Measurements from ENCODE around the gene CDC42EP4. TPM values are rescaled to one million over a fixed set of nuclear protein-coding genes. Genes with fewer than 3 reads are reported as not detected.
A peak's percentile ranks its signal among the peaks of the same experiment; 100 is the strongest.

The CDC42EP4 gene
- total RNA-seq, 2 donors from 2014 or later = 38.5 to 49.7 TPM

- DNase-seq = no peak
- Histone ChIP-seq H3K9ac (ENCODE audit: extremely low read depth, low read length, poor library complexity, severe bottlenecking) (no peak overlapping the region), H3K9me3 (ENCODE audit: control insufficient read depth, low read length) (no peaks in the 10 kb centered on the region), H3K27ac (ENCODE audit: low read depth, low read length) (peak overlapping the region; percentile 61), H3K4me3 (ENCODE audit: low read length) (no peak overlapping the region), H3K36me3 (ENCODE audit: control insufficient read depth, insufficient read depth, low read length) (peaks cover 50% of the 10 kb centered on the region), H3K4me1 (ENCODE audit: control insufficient read depth, insufficient read depth, low read length) (peaks cover 27% of the 10 kb centered on the region), H3K27me3 (ENCODE audit: control insufficient read depth, insufficient read depth, low read length, poor library complexity, severe bottlenecking) (no peaks in the 10 kb centered on the region)
- Mint-ChIP-seq H3K36me3 (ENCODE audit: low read depth) (peaks cover 20% of the 10 kb centered on the region), H3K27ac (no peak overlapping the region), H3K4me3 (no peak overlapping the region), H3K9me3 (no peaks in the 10 kb centered on the region), H3K27me3 (ENCODE audit: insufficient read depth) (no peaks in the 10 kb centered on the region), H3K4me1 (peaks cover 41% of the 10 kb centered on the region)
- 89 to 98% methylated on average over 8 to 15 of the region's 15 CpGs for WGBS, 2 experiments (ENCODE audit: insufficient coverage in 1 of 2, insufficient read length in 1 of 2)
- TF ChIP-seq, protein P1, sequence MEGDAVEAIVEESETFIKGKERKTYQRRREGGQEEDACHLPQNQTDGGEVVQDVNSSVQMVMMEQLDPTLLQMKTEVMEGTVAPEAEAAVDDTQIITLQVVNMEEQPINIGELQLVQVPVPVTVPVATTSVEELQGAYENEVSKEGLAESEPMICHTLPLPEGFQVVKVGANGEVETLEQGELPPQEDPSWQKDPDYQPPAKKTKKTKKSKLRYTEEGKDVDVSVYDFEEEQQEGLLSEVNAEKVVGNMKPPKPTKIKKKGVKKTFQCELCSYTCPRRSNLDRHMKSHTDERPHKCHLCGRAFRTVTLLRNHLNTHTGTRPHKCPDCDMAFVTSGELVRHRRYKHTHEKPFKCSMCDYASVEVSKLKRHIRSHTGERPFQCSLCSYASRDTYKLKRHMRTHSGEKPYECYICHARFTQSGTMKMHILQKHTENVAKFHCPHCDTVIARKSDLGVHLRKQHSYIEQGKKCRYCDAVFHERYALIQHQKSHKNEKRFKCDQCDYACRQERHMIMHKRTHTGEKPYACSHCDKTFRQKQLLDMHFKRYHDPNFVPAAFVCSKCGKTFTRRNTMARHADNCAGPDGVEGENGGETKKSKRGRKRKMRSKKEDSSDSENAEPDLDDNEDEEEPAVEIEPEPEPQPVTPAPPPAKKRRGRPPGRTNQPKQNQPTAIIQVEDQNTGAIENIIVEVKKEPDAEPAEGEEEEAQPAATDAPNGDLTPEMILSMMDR (conservative IDR thresholded peaks at IDR 0.05) = no peak
Measured at GRCh38 chr17:73285603-73285908, 26.2 kb downstream of the CDC42EP4 start.

DNA sequence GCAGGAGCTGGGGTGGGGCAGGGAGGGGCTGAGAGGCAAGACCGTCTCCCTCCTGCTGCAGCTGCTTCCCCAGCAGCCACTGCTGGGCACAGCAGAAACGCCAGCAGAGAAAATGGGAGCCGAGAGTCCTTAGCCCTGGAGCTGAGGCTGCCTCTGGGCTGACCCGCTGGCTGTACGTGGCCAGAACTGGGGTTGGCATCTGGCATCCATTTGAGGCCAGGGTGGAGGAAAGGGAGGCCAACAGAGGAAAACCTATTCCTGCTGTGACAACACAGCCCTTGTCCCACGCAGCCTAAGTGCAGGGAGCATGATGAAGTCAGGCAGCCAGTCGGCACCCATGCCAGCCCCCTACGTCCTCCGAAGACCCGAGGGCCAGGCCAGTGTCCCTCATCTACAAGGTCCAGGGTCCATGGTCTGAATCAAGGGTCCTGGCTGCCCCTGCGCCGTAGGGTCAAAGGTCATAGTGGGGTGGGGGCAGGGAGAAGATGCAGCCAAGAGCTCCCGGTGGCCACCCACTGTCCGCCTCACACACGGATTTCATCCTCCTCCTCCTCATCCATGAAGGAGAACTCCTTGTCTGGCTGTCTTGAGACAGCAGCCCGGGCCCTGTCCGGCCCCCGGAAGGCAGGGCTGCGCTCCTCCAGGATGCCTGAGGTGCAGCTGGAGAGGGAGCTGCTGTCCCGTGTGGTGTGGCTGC is 26.7 kb downstream of the CDC42EP4 start:
- H3K27ac ChIP-seq (ENCODE audit: low read depth, low read length) = peak overlapping the region; percentile 61
- H3K27me3 Mint-ChIP-seq (ENCODE audit: insufficient read depth) = no peaks in the 10 kb centered on the region

DNA sequence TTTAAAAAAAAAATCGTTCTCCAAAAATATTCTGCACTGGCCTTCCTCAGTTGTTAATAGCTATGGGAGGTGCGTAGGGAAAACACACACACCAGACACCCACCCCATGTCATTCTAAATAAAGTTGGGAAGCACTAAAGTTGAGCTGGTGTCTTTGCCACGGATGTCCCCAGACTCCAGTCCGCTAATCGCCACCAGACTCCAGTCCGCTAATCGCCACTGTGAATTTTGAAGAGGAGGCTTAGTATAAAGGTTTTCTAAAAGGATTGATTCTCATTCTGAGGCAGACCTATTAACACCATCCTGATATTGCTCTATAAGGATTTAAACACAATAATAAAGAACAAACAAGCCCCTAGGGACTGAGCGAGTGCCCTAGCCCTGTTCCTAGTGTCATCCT is 27.4 kb downstream of the CDC42EP4 start:
- Histone ChIP-seq H3K4me3 (ENCODE audit: low read length) (no peak overlapping the region), H3K9me3 (ENCODE audit: control insufficient read depth, low read length) (no peaks in the 10 kb centered on the region), H3K27me3 (ENCODE audit: control insufficient read depth, insufficient read depth, low read length, poor library complexity, severe bottlenecking) (no peaks in the 10 kb centered on the region), H3K9ac (ENCODE audit: extremely low read depth, low read length, poor library complexity, severe bottlenecking) (no peak overlapping the region), H3K36me3 (ENCODE audit: control insufficient read depth, insufficient read depth, low read length) (peaks cover 50% of the 10 kb centered on the region), H3K4me1 (ENCODE audit: control insufficient read depth, insufficient read depth, low read length) (peaks cover 19% of the 10 kb centered on the region), H3K27ac (ENCODE audit: low read depth, low read length) (peak overlapping the region; percentile 40)
- H3K27ac Mint-ChIP-seq = no peak overlapping the region
- H3K4me3 Mint-ChIP-seq = no peak overlapping the region
- H3K27me3 Mint-ChIP-seq (ENCODE audit: insufficient read depth) = no peaks in the 10 kb centered on the region
- no peaks in the 10 kb centered on the region for H3K9me3 Mint-ChIP-seq
- no peak for DNase-seq
- H3K36me3 Mint-ChIP-seq (ENCODE audit: low read depth) = peaks cover 20% of the 10 kb centered on the region
- peaks cover 35% of the 10 kb centered on the region for H3K4me1 Mint-ChIP-seq
- WGBS, 2 experiments (ENCODE audit: insufficient coverage in 1 of 2, insufficient read length in 1 of 2) = 93% methylated on average over 7 of the region's 8 CpGs; no CpG with 5 or more reads in 1 of the 2 experiments
- TF ChIP-seq, protein P1 (conservative IDR thresholded peaks at IDR 0.05) = no peak

More for the DNA sequence above, 26.7 kb downstream of the CDC42EP4 start:
- no peaks in the 10 kb centered on the region for H3K27me3 ChIP-seq (ENCODE audit: control insufficient read depth, insufficient read depth, low read length, poor library complexity, severe bottlenecking)
- no peak overlapping the region for H3K4me3 ChIP-seq (ENCODE audit: low read length)
- Mint-ChIP-seq H3K9me3 (no peaks in the 10 kb centered on the region), H3K4me3 (no peak overlapping the region), H3K36me3 (ENCODE audit: low read depth) (peaks cover 20% of the 10 kb centered on the region), H3K4me1 (peaks cover 37% of the 10 kb centered on the region), H3K27ac (no peak overlapping the region)
- H3K9ac ChIP-seq (ENCODE audit: extremely low read depth, low read length, poor library complexity, severe bottlenecking) = no peak overlapping the region
- 91 to 92% methylated on average over 14 to 20 of the region's 20 CpGs for WGBS, 2 experiments (ENCODE audit: insufficient coverage in 1 of 2, insufficient read length in 1 of 2)
- DNase-seq = no peak
- peaks cover 50% of the 10 kb centered on the region for H3K36me3 ChIP-seq (ENCODE audit: control insufficient read depth, insufficient read depth, low read length)
- TF ChIP-seq, protein P1 (conservative IDR thresholded peaks at IDR 0.05) = no peak
- peaks cover 22% of the 10 kb centered on the region for H3K4me1 ChIP-seq (ENCODE audit: control insufficient read depth, insufficient read depth, low read length)
- no peaks in the 10 kb centered on the region for H3K9me3 ChIP-seq (ENCODE audit: control insufficient read depth, low read length)
